GM18499 (cell line): ENCODE results near the gene GRIN2A.

Experiments
- ATAC-seq: cut with Tn5 transposase; IDR thresholded peaks from one replicate; pipeline ENCODE4 v1.9.1; 2021; ENCODE audit warnings: moderate number of reproducible peaks; ENCODE audit not compliant: insufficient read depth, unreplicated experiment

GRIN2A gene

GRCh38 chr16:9977333-9977897 is 204.8 kb downstream of the GRIN2A start:
- no peak for ATAC-seq

- ATAC-seq = no peak
These were observed 205.6 kb downstream of the GRIN2A start for GRCh38 chr16:9976601-9977000.

GRCh38 chr16:9971907-9972306 is 210.3 kb downstream of the GRIN2A start:
- ATAC-seq = no peak

- no peak for ATAC-seq
These were observed 211.4 kb downstream of the GRIN2A start for GRCh38 chr16:9970796-9971195.

- no peak for ATAC-seq
These were observed 212.0 kb downstream of the GRIN2A start for GRCh38 chr16:9970244-9970643.

GRCh38 chr16:9969580-9969979 is 212.6 kb downstream of the GRIN2A start:
- ATAC-seq = no peak

- ATAC-seq = peak; percentile 96
These were observed 215.6 kb downstream of the GRIN2A start for GRCh38 chr16:9966569-9967157.

- ATAC-seq = no peak
These were observed 217.1 kb downstream of the GRIN2A start for GRCh38 chr16:9965079-9965478.

GRCh38 chr16:9964426-9964825 is 217.8 kb downstream of the GRIN2A start:
- ATAC-seq = no peak

GRCh38 chr16:9957433-9957832 is 224.8 kb downstream of the GRIN2A start:
- no peak for ATAC-seq

GRCh38 chr16:9957002-9957401 is 225.2 kb downstream of the GRIN2A start:
- ATAC-seq = no peak

- ATAC-seq = no peak
These were observed 226.6 kb downstream of the GRIN2A start for GRCh38 chr16:9955677-9956076.

- ATAC-seq = no peak
These were observed 228.2 kb downstream of the GRIN2A start for GRCh38 chr16:9953908-9954570.

- ATAC-seq = no peak
These were observed 231.6 kb downstream of the GRIN2A start for GRCh38 chr16:9950658-9951057.

- ATAC-seq = no peak
These were observed 232.8 kb downstream of the GRIN2A start for GRCh38 chr16:9949396-9949795.

GRCh38 chr16:9948933-9949332 is 233.3 kb downstream of the GRIN2A start:
- no peak for ATAC-seq

GRCh38 chr16:9946022-9946720 is 236.1 kb downstream of the GRIN2A start:
- ATAC-seq = no peak

GRCh38 chr16:9943121-9943520 is 239.1 kb downstream of the GRIN2A start:
- no peak for ATAC-seq

- no peak for ATAC-seq
These were observed 241.0 kb downstream of the GRIN2A start for GRCh38 chr16:9941245-9941644.

GRCh38 chr16:9934723-9935508 is 247.3 kb downstream of the GRIN2A start:
- no peak for ATAC-seq
